HepG2 (cell line): ENCODE data around the gene INHA. TPM values are rescaled to one million over a fixed set of nuclear protein-coding genes. Genes with fewer than 3 reads are reported as not detected.

Source experiments
- CEBPG ChIP-seq: IDR thresholded peaks from 2 replicates; pipeline ENCODE4 v1.6.1; 2016
- CHD2 ChIP-seq: IDR thresholded peaks from 2 replicates; pipeline ENCODE4 v1.6.1; 2011; ENCODE audit warnings: low read depth, low read length, improper control_type of control experiment
- HOXA7 ChIP-seq: sonication (generic); formaldehyde crosslinking; IDR thresholded peaks from 2 replicates; pipeline ENCODE4 v1.8.1; 2022; ENCODE audit warnings: mild to moderate bottlenecking, missing genetic modification reagents, moderate library complexity
- KLF11 ChIP-seq: IDR thresholded peaks from 2 replicates; pipeline ENCODE4 v1.6.1; 2016; ENCODE audit warnings: missing compliant biosample characterization
- MAFG ChIP-seq: sonication (generic); formaldehyde crosslinking; IDR thresholded peaks from 2 replicates; pipeline ENCODE4 v1.5.1; 2020; ENCODE audit warnings: mild to moderate bottlenecking, missing genetic modification reagents
- MLX ChIP-seq: IDR thresholded peaks from 2 replicates; pipeline ENCODE4 v1.6.1; 2016
- NR2C2 ChIP-seq: sonication (generic); formaldehyde crosslinking; IDR thresholded peaks from 2 replicates; pipeline ENCODE4 v1.4.0; 2020; ENCODE audit warnings: missing genetic modification reagents, mild to moderate bottlenecking, moderate library complexity, borderline replicate concordance
- ONECUT2 ChIP-seq: sonication (generic); formaldehyde crosslinking; IDR thresholded peaks from 2 replicates; pipeline ENCODE4 v1.4.0; 2020; ENCODE audit warnings: missing genetic modification reagents
- PATZ1 ChIP-seq: sonication (generic); formaldehyde crosslinking; IDR thresholded peaks from 2 replicates; pipeline ENCODE4 v1.4.0; 2020; ENCODE audit warnings: missing genetic modification reagents
- PRDM15 ChIP-seq: sonication (generic); formaldehyde crosslinking; IDR thresholded peaks from 2 replicates; pipeline ENCODE4 v1.4.0; 2020; ENCODE audit warnings: missing genetic modification reagents
- RBFOX2 ChIP-seq: fragments of 200-400 bp; formaldehyde crosslinking; IDR thresholded peaks from 2 replicates; pipeline ENCODE4 v1.6.1; 2017; ENCODE audit warnings: low read depth, mild to moderate bottlenecking, low read length
- SIX4 ChIP-seq: sonication (generic); formaldehyde crosslinking; IDR thresholded peaks from 2 replicates; pipeline ENCODE4 v1.4.0; 2020; ENCODE audit warnings: missing genetic modification reagents
- SMAD1 ChIP-seq: sonication (generic); formaldehyde crosslinking; IDR thresholded peaks from 2 replicates; pipeline ENCODE4 v1.4.0; 2020; ENCODE audit warnings: missing genetic modification reagents, low read depth, mild to moderate bottlenecking, borderline replicate concordance
- TEAD3 ChIP-seq: optimal IDR thresholded peaks from 2 replicates; pipeline ENCODE3; 2016; ENCODE audit warnings: borderline replicate concordance
- THAP11 ChIP-seq: IDR thresholded peaks from 2 replicates; pipeline ENCODE4 v1.6.1; 2016; ENCODE audit warnings: missing biosample characterization, missing genetic modification reagents
- ZFP37 ChIP-seq: sonication (generic); formaldehyde crosslinking; IDR thresholded peaks from 2 replicates; pipeline ENCODE4 v1.4.0; 2020; ENCODE audit warnings: missing genetic modification reagents, borderline replicate concordance
- ZMAT3 ChIP-seq: sonication (generic); formaldehyde crosslinking; conservative IDR thresholded peaks from 2 replicates; pipeline ENCODE4 v1.7.0; 2021; ENCODE audit warnings: missing genetic modification reagents
- ZNF138 ChIP-seq: sonication (generic); formaldehyde crosslinking; IDR thresholded peaks from 2 replicates; pipeline ENCODE4 v1.5.0; 2020; ENCODE audit warnings: mild to moderate bottlenecking, low read depth, missing genetic modification reagents
- ZNF263 ChIP-seq: sonication (generic); formaldehyde crosslinking; IDR thresholded peaks from 2 replicates; pipeline ENCODE4 v1.4.0; 2020; ENCODE audit warnings: missing genetic modification reagents
- ZNF264 ChIP-seq: sonication (generic); formaldehyde crosslinking; IDR thresholded peaks from 2 replicates; pipeline ENCODE4 v1.4.0; 2020; ENCODE audit warnings: missing genetic modification reagents
- ZNF337 ChIP-seq: sonication (generic); formaldehyde crosslinking; IDR thresholded peaks from 2 replicates; pipeline ENCODE4 v1.5.1; 2020; ENCODE audit warnings: missing genetic modification reagents, low read depth, mild to moderate bottlenecking, borderline replicate concordance
- ZNF547 ChIP-seq: sonication (generic); formaldehyde crosslinking; IDR thresholded peaks from 2 replicates; pipeline ENCODE4 v1.5.1; 2020; ENCODE audit warnings: mild to moderate bottlenecking, missing genetic modification reagents
- ZNF577 ChIP-seq: sonication (generic); formaldehyde crosslinking; IDR thresholded peaks from 2 replicates; pipeline ENCODE4 v1.4.0; 2020; ENCODE audit warnings: mild to moderate bottlenecking, low read depth, missing genetic modification reagents, borderline replicate concordance
- ZNF639 ChIP-seq: conservative IDR thresholded peaks from 2 replicates; pipeline ENCODE4 v1.6.1; 2018; ENCODE audit warnings: missing genetic modification reagents
- polyA plus RNA-seq, 8 experiments: library from polyadenylated mRNA; depleted of rRNA in 3 of 8; stranded (reverse) in 7 of 8; unstranded in 1 of 8; fragments of >200 nt; fragmentation: Illumina TruSeq in 4 of 8; extraction: Trizol in 4 of 8; gene quantifications; 2 replicates each; pipeline versions ENCODE4 v1.2.1 to v1.2.3, GENCODE V29; 2011 to 2016; ENCODE audit warnings: low read depth in 4 of 8, missing spikeins in 1 of 8, mixed read lengths in 1 of 8; ENCODE audit not compliant: insufficient read depth in 1 of 8
- total RNA-seq, 5 experiments: library from RNA; depleted of rRNA; stranded (reverse); fragments of >200 nt; fragmentation: Illumina TruSeq; extraction: Trizol; gene quantifications; 2 replicates each; pipeline ENCODE4 v1.2.3, GENCODE V29; 2016; ENCODE audit warnings: low read depth in 1 of 5

INHA gene
- total and polyA plus RNA-seq, 2 of the 13 experiments (the other 11 are each of a cell fraction or from before 2014, with no cell fraction given) = 4.1 to 15.2 TPM

GRCh38 chr2:219570194-219570923 is 1.8 kb upstream of the INHA start (continued):
- TF ChIP-seq PRDM15 (CRISPR knock-in tag) (0 out of 2 replicates have a peak, but pooled peaks have one; percentile 11), PATZ1 (peak; percentile 46; the same call in 1 of the 2 replicates), ZNF639 (CRISPR knock-in tag) (no peak), KLF11 (CRISPR knock-in tag) (no peak), TEAD3 (CRISPR knock-in tag) (no peak), RBFOX2 (peak; percentile 90), ZMAT3 (CRISPR knock-in tag) (no peak; the same call in 1 of the 2 replicates), ZNF263 (CRISPR knock-in tag) (0 out of 2 replicates have a peak, but pooled peaks have one; percentile 7), ZNF264 (CRISPR knock-in tag) (no peak), NR2C2 (CRISPR knock-in tag) (no peak), THAP11 (peak; percentile 16; the same call in 1 of the 2 replicates), ZNF138 (CRISPR knock-in tag) (peak; percentile 86; the same call in 1 of the 2 replicates), MLX (CRISPR knock-in tag) (no peak), MAFG (no peak), ZNF577 (no peak), ONECUT2 (CRISPR knock-in tag) (no peak), ZNF547 (CRISPR knock-in tag) (no peak), CEBPG (CRISPR knock-in tag) (0 out of 2 replicates have a peak, but pooled peaks have one; percentile 6), ZFP37 (CRISPR knock-in tag) (no peak), HOXA7 (no peak), SIX4 (CRISPR knock-in tag) (peak; percentile 8; the same call in 1 of the 2 replicates), SMAD1 (no peak; the same call in 1 of the 2 replicates), ZNF337 (no peak), CHD2 (no peak)
